Measurements from ENCODE around the gene SLC22A17. TPM values are rescaled to one million over a fixed set of nuclear protein-coding genes. Genes with fewer than 3 reads are reported as not detected.
A peak's percentile ranks its signal among the peaks of the same experiment; 100 is the strongest.
"Not testable (repeated sequence)": the region's sequence is repeated elsewhere in the genome, so short reads cannot be mapped to it uniquely, and the experiment has no call there.

Gene SLC22A17
- 1.2 and 5.5 TPM in 2 replicates for total RNA-seq (2014; rRNA removed; shearing (Covaris generic))
- polyA plus RNA-seq (2015; cell fraction: cytosol; rRNA removed), result 0.94 and 1.5 TPM in 2 replicates
- 7.0 and 9.9 TPM in 2 replicates for polyA plus RNA-seq (2015; cell fraction: nucleus; rRNA removed)

- peak; percentile 35 for DNase-seq (ENCODE audit: low read depth)
Measured at GRCh38 chr14:23352506-23353432, at the start of gene SLC22A17. Gene SLC22A17, minus strand, starts transcription at chr14:23352887.

GRCh38 chr14:23401291-23401690 lies 48.6 kb upstream of the SLC22A17 start:
- DNase-seq (ENCODE audit: low read depth), result no peak

GRCh38 chr14:23400496-23401149 lies 47.9 kb upstream of the SLC22A17 start:
- DNase-seq (ENCODE audit: low read depth), result not testable (repeated sequence)

- no peak for DNase-seq (ENCODE audit: low read depth)
Measured at GRCh38 chr14:23399591-23399990, 46.9 kb upstream of the SLC22A17 start.

GRCh38 chr14:23399136-23399535 lies 46.4 kb upstream of the SLC22A17 start:
- no peak for DNase-seq (ENCODE audit: low read depth)

GRCh38 chr14:23398348-23398747 lies 45.7 kb upstream of the SLC22A17 start:
- DNase-seq (ENCODE audit: low read depth), result no peak

- no peak for DNase-seq (ENCODE audit: low read depth)
Measured at GRCh38 chr14:23396781-23397407, 44.2 kb upstream of the SLC22A17 start.

- DNase-seq (ENCODE audit: low read depth), result no peak
Measured at GRCh38 chr14:23396126-23396525, 43.4 kb upstream of the SLC22A17 start.

GRCh38 chr14:23392613-23393012 lies 39.9 kb upstream of the SLC22A17 start:
- no peak for DNase-seq (ENCODE audit: low read depth)

GRCh38 chr14:23389871-23390270 lies 37.2 kb upstream of the SLC22A17 start:
- DNase-seq (ENCODE audit: low read depth), result not testable (repeated sequence)

- no peak for DNase-seq (ENCODE audit: low read depth)
Measured at GRCh38 chr14:23389396-23389795, 36.7 kb upstream of the SLC22A17 start.

GRCh38 chr14:23388996-23389395 lies 36.3 kb upstream of the SLC22A17 start:
- no peak for DNase-seq (ENCODE audit: low read depth)

GRCh38 chr14:23387916-23388882 lies 35.5 kb upstream of the SLC22A17 start:
- no peak for DNase-seq (ENCODE audit: low read depth)

- no peak for DNase-seq (ENCODE audit: low read depth)
Measured at GRCh38 chr14:23386999-23387398, 34.3 kb upstream of the SLC22A17 start.

- not testable (repeated sequence) for DNase-seq (ENCODE audit: low read depth)
Measured at GRCh38 chr14:23386266-23386657, 33.6 kb upstream of the SLC22A17 start.

GRCh38 chr14:23385642-23386265 lies 33.1 kb upstream of the SLC22A17 start:
- no peak for DNase-seq (ENCODE audit: low read depth)

- no peak for DNase-seq (ENCODE audit: low read depth)
Measured at GRCh38 chr14:23385244-23385641, 32.6 kb upstream of the SLC22A17 start.

GRCh38 chr14:23384364-23385080 lies 31.8 kb upstream of the SLC22A17 start:
- DNase-seq (ENCODE audit: low read depth), result no peak

GRCh38 chr14:23382731-23383440 lies 30.2 kb upstream of the SLC22A17 start:
- DNase-seq (ENCODE audit: low read depth), result no peak
